Panc1 (cell line): ENCODE results near the gene MMS22L.

Experiments
- CTCF ChIP-seq: fragments of 450-650 bp; IDR thresholded peaks from 2 replicates; pipeline ENCODE4 v1.5.1; 2017; ENCODE audit warnings: mild to moderate bottlenecking
- POLR2AphosphoS5 ChIP-seq: IDR thresholded peaks from 2 replicates; pipeline ENCODE4 v1.6.1; 2012; ENCODE audit warnings: mild to moderate bottlenecking, low read depth, low read length, moderate library complexity
- REST ChIP-seq, 2 experiments: IDR thresholded peaks; 2 replicates each; pipeline ENCODE4 v1.6.1; 2011 to 2012; ENCODE audit warnings: low read depth in 2 of 2, control low read depth in 1 of 2, low read length in 1 of 2, mild to moderate bottlenecking in 1 of 2, moderate library complexity in 1 of 2; ENCODE audit not compliant: insufficient read depth in 1 of 2
- SIN3A ChIP-seq: IDR thresholded peaks from 2 replicates; pipeline ENCODE4 v1.6.1; 2012; ENCODE audit warnings: low read depth, mild to moderate bottlenecking, low read length, moderate library complexity, borderline replicate concordance; ENCODE audit not compliant: insufficient read depth

GRCh38 chr6:97097068-97098047 lies 185.7 kb downstream of the MMS22L start:
- TF ChIP-seq CTCF: no peak
- no peak for TF ChIP-seq SIN3A
- TF ChIP-seq REST (IDR thresholded peaks at IDR 0.05; ENCODE audit: insufficient read depth in 1 of 2, low read depth in 2 of 2, low read length in 1 of 2): no peak
- TF ChIP-seq POLR2AphosphoS5: no peak
